Omental fat pad (tissue), 4 donors: ENCODE results near the gene PPP1R8. TPM values are rescaled to one million over a fixed set of nuclear protein-coding genes. Genes with fewer than 3 reads are reported as not detected.

Source experiments
- ATAC-seq: fragments of 150-250 bp; one replicate; pipeline ENCODE4 v1.9.1; 2016; ENCODE audit warnings: mild to moderate bottlenecking, moderate library complexity; ENCODE audit not compliant: low FRiP score
- DNase-seq: peaks from one replicate; pipeline ENCODE4 v3.0.0-alpha.2; 2019; ENCODE audit warnings: low spot score
- CTCF ChIP-seq, 3 donors: fragments of 450-650 bp; IDR thresholded peaks; one replicate each; pipeline ENCODE4 v1.5.1; 2016 to 2017; ENCODE audit warnings: antibody characterized with exemption in 3 of 3, mild to moderate bottlenecking in 3 of 3, moderate library complexity in 2 of 3
- total RNA-seq, 4 donors: library from RNA; depleted of rRNA; stranded (reverse); fragments of >200 nt; gene quantifications; one replicate each; pipeline ENCODE4 v1.1.0, GENCODE V29; 2016

PPP1R8 gene
- total RNA-seq, 4 donors from 2014 or later, result 24.6 to 43.7 (median 33.5) TPM

- ATAC-seq, result peak; percentile 19
- TF ChIP-seq CTCF (IDR thresholded peaks at IDR 0.05), result no peak
- DNase-seq, result peak; percentile 22
Measured at GRCh38 chr1:27872802-27873551, 42.4 kb downstream of the PPP1R8 start.

GRCh38 chr1:27873671-27874384, 43.2 kb downstream of the PPP1R8 start:
- DNase-seq, result peak; percentile 23
- no peak for ATAC-seq
- TF ChIP-seq CTCF (IDR thresholded peaks at IDR 0.05), result no peak

GRCh38 chr1:27876341-27877114, 45.9 kb downstream of the PPP1R8 start:
- DNase-seq, result peak; percentile 12
- ATAC-seq, result no peak
- TF ChIP-seq CTCF (IDR thresholded peaks at IDR 0.05), result no peak

- TF ChIP-seq CTCF (IDR thresholded peaks at IDR 0.05), result no peak
- DNase-seq (no peak), ATAC-seq (no peak)
Measured at GRCh38 chr1:27877115-27877416, 46.5 kb downstream of the PPP1R8 start.

- no peak for TF ChIP-seq CTCF (IDR thresholded peaks at IDR 0.05)
- no peak for ATAC-seq
- DNase-seq, result no peak
Measured at GRCh38 chr1:27878039-27878438, 47.5 kb downstream of the PPP1R8 start.

GRCh38 chr1:27878787-27879335, 48.3 kb downstream of the PPP1R8 start:
- ATAC-seq, result no peak

More at GRCh38 chr1:27878787-27879335, 48.3 kb downstream of the PPP1R8 start:
- TF ChIP-seq CTCF (IDR thresholded peaks at IDR 0.05), result no peak
- no peak for DNase-seq
